Brain pericyte (primary cell): ENCODE measurements around the gene LRRC73.
"Not testable (repeated sequence)": the region's sequence is repeated elsewhere in the genome, so short reads cannot be mapped to it uniquely, and the experiment has no call there.

Source experiments
- DNase-seq: peaks from one replicate; pipeline ENCODE4 v3.0.0-alpha.2; 2012; ENCODE audit warnings: low read depth, low spot score

Gene LRRC73

GRCh38 chr6:43511824-43512415, 1.8 kb upstream of the LRRC73 start:
- no peak for DNase-seq

GRCh38 chr6:43510827-43511163, 649 bp upstream of the LRRC73 start:
- no peak for DNase-seq

- no peak for DNase-seq
Observed at GRCh38 chr6:43509142-43509983, 783 bp downstream of the LRRC73 start.

GRCh38 chr6:43508481-43509141, 1.5 kb downstream of the LRRC73 start:
- no peak for DNase-seq

GRCh38 chr6:43506667-43507471, 3.3 kb downstream of the LRRC73 start:
- peak; percentile 57 for DNase-seq

- no peak for DNase-seq
Observed at GRCh38 chr6:43506171-43506570, 4.0 kb downstream of the LRRC73 start.

GRCh38 chr6:43505718-43506117, 4.4 kb downstream of the LRRC73 start:
- DNase-seq = no peak

- DNase-seq = no peak
Observed at GRCh38 chr6:43504756-43505593, 5.2 kb downstream of the LRRC73 start.

GRCh38 chr6:43503443-43503842, 6.7 kb downstream of the LRRC73 start:
- no peak for DNase-seq

- no peak for DNase-seq
Observed at GRCh38 chr6:43502666-43503065, 7.5 kb downstream of the LRRC73 start.

GRCh38 chr6:43500921-43501320, 9.2 kb downstream of the LRRC73 start:
- no peak for DNase-seq

GRCh38 chr6:43499028-43499815, 10.9 kb downstream of the LRRC73 start:
- DNase-seq = no peak

- DNase-seq = not testable (repeated sequence)
Observed at GRCh38 chr6:43498291-43498690, 11.9 kb downstream of the LRRC73 start.

- DNase-seq = no peak
Observed at GRCh38 chr6:43497689-43498088, 12.5 kb downstream of the LRRC73 start.

GRCh38 chr6:43497129-43497396, 13.1 kb downstream of the LRRC73 start:
- DNase-seq = no peak

- no peak for DNase-seq
Observed at GRCh38 chr6:43496370-43497128, 13.6 kb downstream of the LRRC73 start.

GRCh38 chr6:43495409-43495941, 14.7 kb downstream of the LRRC73 start:
- DNase-seq = no peak

- DNase-seq = no peak
Observed at GRCh38 chr6:43494766-43495165, 15.4 kb downstream of the LRRC73 start.

GRCh38 chr6:43494321-43494720, 15.8 kb downstream of the LRRC73 start:
- no peak for DNase-seq

GRCh38 chr6:43493833-43494232, 16.3 kb downstream of the LRRC73 start:
- no peak for DNase-seq
